Muscle layer of colon (tissue), 2 donors: ENCODE data around the gene UBE2A.

Experiments used
- H3K27ac ChIP-seq: one replicate; pipeline ENCODE4 v1.7.0; 2013; ENCODE audit warnings: low read depth, mild to moderate bottlenecking, low read length, moderate library complexity
- H3K27me3 ChIP-seq, 2 donors: one replicate each; pipeline ENCODE4 v1.7.0; 2013; ENCODE audit warnings: low read length in 2 of 2, mild to moderate bottlenecking in 2 of 2; ENCODE audit not compliant: insufficient read depth in 2 of 2, control insufficient read depth in 1 of 2
- H3K36me3 ChIP-seq: one replicate; pipeline ENCODE4 v1.7.0; 2013; ENCODE audit warnings: mild to moderate bottlenecking, low read length; ENCODE audit not compliant: insufficient read depth
- H3K4me1 ChIP-seq: one replicate; pipeline ENCODE4 v1.7.0; 2013; ENCODE audit warnings: mild to moderate bottlenecking, low read length; ENCODE audit not compliant: insufficient read depth
- H3K4me3 ChIP-seq, 2 donors: one replicate each; pipeline ENCODE4 v1.7.0; 2013; ENCODE audit warnings: low read length in 2 of 2, low read depth in 1 of 2, mild to moderate bottlenecking in 1 of 2, moderate library complexity in 1 of 2
- H3K9ac ChIP-seq: one replicate; pipeline ENCODE4 v1.7.0; 2013; ENCODE audit warnings: low read length
- H3K9me3 ChIP-seq: one replicate; pipeline ENCODE4 v1.7.0; 2013; ENCODE audit warnings: mild to moderate bottlenecking, low read length
- donor health status: abdominal sarcoma.
- donor health status: Adenocarcinoma of cecum.

UBE2A gene

DNA sequence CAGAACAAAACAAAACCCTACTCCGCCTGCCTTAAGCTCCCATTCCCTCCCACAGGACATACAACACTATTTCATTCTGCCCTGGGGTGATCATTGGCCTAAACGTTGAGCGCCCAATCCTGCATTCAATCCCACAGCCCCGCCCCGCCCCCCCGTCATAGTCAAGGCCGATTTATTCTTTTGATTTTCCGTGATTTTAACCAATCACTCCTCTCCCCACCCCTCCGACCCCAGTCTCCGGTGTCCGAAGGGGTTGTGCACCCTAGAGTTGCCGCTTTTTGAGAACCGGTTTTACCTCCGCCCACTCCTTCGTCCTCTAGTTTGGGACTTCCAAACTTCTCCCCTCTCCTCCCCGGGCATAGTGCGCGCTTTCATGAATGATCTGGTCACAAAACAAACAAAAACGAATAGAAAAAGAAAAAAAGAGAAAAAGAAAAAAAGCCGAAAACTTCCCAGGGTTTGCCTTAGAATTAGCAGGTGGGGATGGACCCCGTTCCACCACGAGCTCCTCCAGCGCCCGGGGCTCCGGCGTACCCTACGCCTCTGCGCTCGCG lies 446 bp upstream of the UBE2A start:
- Histone ChIP-seq H3K27me3 (no peaks in the 10 kb centered on the region), H3K27ac (peak overlapping the region; percentile 76), H3K4me1 (peaks cover 10% of the 10 kb centered on the region), H3K9ac (no peak overlapping the region), H3K36me3 (no peaks in the 10 kb centered on the region), H3K9me3 (no peaks in the 10 kb centered on the region), H3K4me3 (peak overlapping the region; percentile 32 to 58)

DNA sequence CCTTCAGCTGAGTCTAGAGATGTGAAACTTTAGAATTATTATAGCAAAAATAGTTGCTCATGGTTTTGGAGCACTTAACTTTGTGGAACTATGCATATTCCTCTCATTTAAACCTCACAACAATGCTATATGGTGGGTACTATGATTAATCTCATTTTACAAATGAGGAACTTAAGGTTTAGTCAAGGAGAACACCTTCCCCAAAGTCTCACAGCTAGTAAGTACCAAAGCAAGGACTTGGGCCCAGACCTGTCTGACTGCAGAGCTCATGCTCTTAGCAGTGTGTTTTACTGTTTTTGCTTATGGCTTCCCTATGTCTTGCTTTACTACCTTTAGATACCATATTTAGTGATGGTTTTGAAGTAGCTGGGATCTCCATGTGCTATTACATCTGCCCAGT lies 5.1 kb downstream of the UBE2A start:
- Histone ChIP-seq H3K4me1 (peaks cover 3% of the 10 kb centered on the region), H3K9ac (no peak overlapping the region), H3K27ac (no peak overlapping the region), H3K36me3 (no peaks in the 10 kb centered on the region), H3K9me3 (no peaks in the 10 kb centered on the region), H3K4me3 (no peak overlapping the region), H3K27me3 (no peaks in the 10 kb centered on the region)

DNA sequence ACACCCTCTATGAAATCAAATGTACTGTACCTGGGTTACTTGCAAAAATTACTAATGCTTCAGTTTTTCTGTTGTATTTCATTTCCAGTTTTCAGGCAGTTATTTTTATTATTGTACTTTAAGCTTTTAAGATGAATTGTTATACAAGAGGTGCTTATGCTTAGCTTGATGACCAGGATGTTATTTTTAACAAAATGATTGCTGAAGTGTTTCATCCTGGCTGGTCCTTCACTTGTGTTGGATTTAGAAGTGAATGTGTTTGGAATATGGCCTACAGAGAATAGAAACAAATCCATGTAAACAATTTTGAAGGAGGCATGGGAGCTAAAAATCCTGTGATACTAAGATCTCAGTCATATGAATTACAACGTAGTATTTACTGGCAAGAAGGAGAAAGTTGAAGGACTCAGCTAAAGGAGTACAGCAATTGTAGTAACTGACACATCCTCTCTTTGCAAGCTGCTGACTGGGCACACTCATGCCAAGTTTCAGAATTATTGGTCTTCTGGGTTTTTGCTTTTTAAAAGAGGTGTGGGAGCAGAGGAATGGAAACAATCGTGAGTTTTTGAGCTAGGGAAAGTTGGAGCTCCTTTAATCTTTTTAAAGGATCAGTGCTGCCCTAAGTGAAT lies 9.2 kb downstream of the UBE2A start:
- Histone ChIP-seq H3K4me3 (no peak overlapping the region), H3K9ac (no peak overlapping the region), H3K4me1 (no peaks in the 10 kb centered on the region), H3K27ac (no peak overlapping the region), H3K27me3 (no peaks in the 10 kb centered on the region), H3K9me3 (no peaks in the 10 kb centered on the region), H3K36me3 (no peaks in the 10 kb centered on the region)

DNA sequence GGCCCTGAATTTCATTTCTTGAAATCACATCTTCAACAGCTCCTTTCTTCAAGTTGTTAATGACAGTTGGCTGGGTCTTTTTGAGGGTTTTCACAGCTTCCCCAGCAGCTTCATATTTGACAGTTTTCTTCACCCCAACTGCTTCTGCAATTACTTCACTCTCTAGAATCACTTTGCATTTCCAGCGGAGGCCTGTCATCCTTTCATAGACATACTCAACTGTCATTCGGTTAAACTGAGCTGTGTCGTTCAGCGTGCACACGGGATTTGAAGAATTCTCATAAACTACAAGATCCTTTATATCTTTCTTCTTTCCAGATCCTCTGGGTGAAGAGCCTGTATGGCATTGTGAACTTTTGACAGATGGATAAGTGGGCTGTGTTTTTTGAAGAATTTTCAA lies 15.4 kb downstream of the UBE2A start:
- no peak overlapping the region for H3K4me3 ChIP-seq
- no peaks in the 10 kb centered on the region for H3K9me3 ChIP-seq
- H3K4me1 ChIP-seq = no peaks in the 10 kb centered on the region

DNA sequence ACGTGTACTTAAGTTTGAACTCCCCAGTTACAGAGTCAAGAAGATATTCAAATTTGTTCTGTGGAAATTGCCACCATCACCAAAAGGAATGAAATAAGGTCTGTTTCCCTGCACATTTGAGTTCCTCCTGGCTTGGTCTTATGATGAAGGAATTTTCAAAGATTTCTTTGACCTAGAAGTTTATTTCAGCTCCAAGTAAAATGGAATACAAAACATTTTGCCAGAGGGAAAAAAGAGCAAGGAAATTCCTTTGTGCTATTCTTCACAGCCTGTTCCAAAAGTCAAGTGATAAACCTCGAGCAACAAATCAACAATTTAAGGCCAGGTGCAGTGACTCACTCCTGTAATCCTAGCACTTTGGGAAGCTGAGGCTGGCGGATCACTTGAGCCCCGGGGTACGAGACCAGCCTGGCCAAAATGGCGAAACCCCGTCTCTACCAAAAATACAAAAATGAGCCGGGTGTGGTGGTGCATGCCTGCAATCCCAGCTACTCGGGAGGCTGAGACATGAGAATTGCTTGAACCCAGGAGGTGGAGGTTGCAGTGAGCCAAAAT lies 28.4 kb downstream of the UBE2A start:
- Histone ChIP-seq H3K27me3 (no peaks in the 10 kb centered on the region), H3K9ac (no peak overlapping the region), H3K9me3 (no peaks in the 10 kb centered on the region), H3K4me1 (no peaks in the 10 kb centered on the region), H3K27ac (no peak overlapping the region), H3K4me3 (no peak overlapping the region), H3K36me3 (no peaks in the 10 kb centered on the region)

More for the DNA sequence above, 15.4 kb downstream of the UBE2A start:
- H3K27me3 ChIP-seq = no peaks in the 10 kb centered on the region
- no peak overlapping the region for H3K9ac ChIP-seq
- no peak overlapping the region for H3K27ac ChIP-seq
- H3K36me3 ChIP-seq = peaks cover 4% of the 10 kb centered on the region

DNA sequence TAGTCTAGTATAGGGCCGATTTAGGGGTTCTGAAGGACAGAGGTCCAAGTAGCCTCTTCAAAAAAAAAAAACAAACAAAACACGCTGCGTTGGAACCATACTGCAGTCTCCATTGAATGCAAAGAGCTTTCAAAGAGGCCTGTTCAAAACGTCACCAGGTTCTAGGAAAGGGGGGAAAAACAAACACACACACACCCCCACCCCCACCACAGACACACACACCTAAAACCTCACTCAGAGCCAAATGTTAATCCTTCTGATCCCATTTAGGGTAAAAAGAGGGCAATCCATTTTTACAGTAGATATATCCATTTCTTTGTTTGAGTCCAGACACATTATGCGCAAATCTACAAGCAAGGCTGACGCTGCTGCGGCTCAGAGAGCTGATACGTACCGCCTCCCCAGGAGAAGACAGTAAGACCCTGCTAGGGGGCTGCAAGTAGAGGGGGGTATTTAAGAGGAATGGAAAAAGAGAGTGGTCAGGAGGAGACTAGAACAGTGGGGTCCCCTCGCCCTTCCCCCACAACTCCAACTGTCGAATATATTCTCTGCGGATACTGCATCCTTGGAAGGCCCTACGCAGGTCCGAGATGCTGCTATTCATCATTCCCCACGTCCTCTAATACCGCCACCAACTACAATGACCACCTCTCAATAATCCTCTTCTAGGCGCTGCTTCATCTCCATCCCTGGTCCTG lies 30.6 kb downstream of the UBE2A start:
- H3K9me3 ChIP-seq = no peaks in the 10 kb centered on the region
- peak overlapping the region; percentile 64 to 68 for H3K4me3 ChIP-seq
- peak overlapping the region; percentile 50 for H3K9ac ChIP-seq
- H3K27ac ChIP-seq = peak overlapping the region; percentile 44
- H3K36me3 ChIP-seq = no peaks in the 10 kb centered on the region
- H3K27me3 ChIP-seq = no peaks in the 10 kb centered on the region
- no peaks in the 10 kb centered on the region for H3K4me1 ChIP-seq

DNA sequence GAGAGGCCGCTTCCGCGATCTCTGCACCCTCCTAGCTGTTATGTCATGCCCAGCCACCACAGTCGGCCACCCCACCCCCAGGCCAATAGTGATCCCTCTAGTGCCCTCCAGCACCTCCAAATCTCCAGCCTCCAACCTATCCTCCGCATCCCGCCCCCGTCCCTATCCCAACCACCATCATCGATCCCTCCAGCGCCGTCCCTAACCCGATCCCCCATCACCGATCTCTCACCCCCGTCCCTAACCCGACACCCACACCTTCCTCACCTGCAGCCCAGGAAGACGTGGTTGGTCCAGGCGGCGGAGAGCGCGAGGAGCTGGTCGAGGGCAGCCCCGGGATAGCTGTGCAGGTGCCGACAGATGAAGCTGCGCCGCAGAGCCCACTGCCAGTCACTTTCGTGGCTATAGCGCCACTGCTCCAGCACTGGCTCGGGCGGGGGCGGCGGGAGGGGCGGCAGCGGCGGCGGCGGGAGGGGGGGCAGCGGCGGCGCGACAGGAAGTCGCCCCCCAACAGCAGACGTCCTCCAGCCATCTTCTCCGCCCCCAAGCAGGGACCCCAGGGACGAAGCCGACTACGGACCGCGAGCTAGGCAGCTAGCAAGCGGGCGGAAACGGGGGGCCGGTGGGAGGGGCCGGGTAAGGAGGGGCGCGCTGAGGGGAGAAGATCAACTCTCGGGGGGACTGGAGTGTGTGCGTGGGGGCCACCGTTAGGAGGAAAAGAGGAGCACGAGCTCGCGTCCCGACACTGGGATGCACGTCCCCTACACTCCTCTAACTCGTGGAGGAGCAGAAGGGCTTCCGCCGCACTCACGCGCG lies 31.3 kb downstream of the UBE2A start:
- Histone ChIP-seq H3K9me3 (no peaks in the 10 kb centered on the region), H3K4me1 (no peaks in the 10 kb centered on the region), H3K9ac (peak overlapping the region; percentile 70), H3K36me3 (no peaks in the 10 kb centered on the region), H3K27ac (peak overlapping the region; percentile 76), H3K4me3 (peak overlapping the region; percentile 64 to 76), H3K27me3 (no peaks in the 10 kb centered on the region)

DNA sequence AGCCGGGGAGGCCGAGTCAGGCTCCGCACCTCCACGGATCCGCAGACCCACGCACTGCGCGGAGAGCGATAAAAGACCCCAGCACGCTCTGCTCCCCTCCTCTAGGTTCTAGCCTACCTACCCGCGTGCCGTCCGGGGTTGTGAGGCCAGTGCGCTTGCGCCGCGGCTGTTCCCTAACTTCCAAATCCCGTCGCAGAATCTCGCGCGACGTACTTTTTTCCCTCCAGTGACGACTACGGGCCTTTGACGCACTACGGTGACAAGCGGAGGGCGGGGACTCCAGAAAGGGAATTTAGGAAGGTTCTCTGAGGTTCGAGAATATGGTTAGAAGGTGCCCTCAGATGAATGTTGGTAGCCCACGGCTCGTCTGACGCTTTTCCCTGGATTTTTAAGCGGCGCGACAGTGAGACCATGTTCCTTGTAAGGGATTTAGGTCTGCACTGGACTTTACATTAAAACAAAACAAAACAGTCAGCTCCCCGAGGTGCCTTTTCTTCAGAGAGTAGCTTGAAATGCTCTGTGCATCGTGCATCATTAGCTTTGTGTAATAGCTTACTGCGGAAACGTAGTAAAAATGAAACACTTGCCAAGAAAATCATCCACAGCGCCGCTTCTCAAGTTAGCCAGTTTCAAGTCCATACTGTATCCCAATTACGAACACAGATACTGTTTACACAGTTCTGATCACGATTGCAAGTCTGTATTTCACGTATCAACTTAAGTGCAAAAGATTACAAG lies 32.1 kb downstream of the UBE2A start, which contains the start of gene NKRF:
TSS of gene NKRF (minus strand) at position 145 of the 738 bp plus-strand sequence.
- H3K27ac ChIP-seq = peak within 1 kb of the TSS; percentile 76
- H3K27me3 ChIP-seq = no peaks in the 10 kb centered on the region
- no peaks in the 10 kb centered on the region for H3K4me1 ChIP-seq
- H3K36me3 ChIP-seq = no peaks in the 10 kb centered on the region
- peak within 1 kb of the TSS; percentile 70 for H3K9ac ChIP-seq
- peak within 1 kb of the TSS; percentile 64 to 76 for H3K4me3 ChIP-seq
- no peaks in the 10 kb centered on the region for H3K9me3 ChIP-seq

DNA sequence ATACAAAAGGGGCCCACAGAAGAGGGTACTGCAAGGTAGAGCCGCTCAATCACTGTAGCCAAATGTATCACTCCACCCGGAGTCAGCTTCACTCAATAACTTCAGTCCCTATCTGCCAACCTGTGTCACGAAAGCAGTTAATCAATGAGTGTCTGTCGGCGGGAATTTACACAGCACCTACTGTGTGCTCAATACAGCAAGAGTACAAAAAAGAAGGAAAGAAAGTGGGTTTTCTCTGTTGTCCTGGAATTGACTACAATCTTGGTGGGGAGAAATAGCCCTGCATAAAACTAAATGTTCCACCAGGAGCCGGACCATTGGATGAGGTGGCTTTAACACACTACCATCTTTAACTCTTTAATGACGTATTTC lies 32.6 kb downstream of the UBE2A start:
- peak overlapping the region in 1 of 2 donors; percentile 76 for H3K4me3 ChIP-seq
- no peaks in the 10 kb centered on the region for H3K27me3 ChIP-seq
- H3K36me3 ChIP-seq = no peaks in the 10 kb centered on the region
- H3K9me3 ChIP-seq = no peaks in the 10 kb centered on the region
- peak overlapping the region; percentile 70 for H3K9ac ChIP-seq
- no peaks in the 10 kb centered on the region for H3K4me1 ChIP-seq
- H3K27ac ChIP-seq = peak overlapping the region; percentile 12

DNA sequence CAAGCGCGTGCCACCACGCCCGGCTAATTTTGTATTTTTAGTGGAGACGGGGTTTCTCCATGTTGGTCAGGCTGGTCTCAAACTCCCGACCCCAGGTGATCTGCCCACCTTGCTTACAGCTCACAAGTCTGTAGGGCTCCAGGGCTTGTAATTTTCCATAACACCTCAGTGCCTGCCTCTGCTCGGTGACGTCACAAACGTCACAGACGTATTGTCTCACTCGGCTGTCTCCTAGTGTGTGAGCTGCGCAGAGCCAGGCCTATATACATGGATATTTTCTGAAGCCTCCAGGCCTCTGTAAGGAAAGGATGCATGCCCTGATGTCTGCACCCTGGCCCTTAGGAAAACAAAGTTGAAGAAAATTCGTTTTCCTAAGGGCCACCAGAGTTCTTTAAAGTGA lies 40.4 kb downstream of the UBE2A start:
- H3K36me3 ChIP-seq = no peaks in the 10 kb centered on the region
- H3K4me1 ChIP-seq = no peaks in the 10 kb centered on the region
- H3K27ac ChIP-seq = no peak overlapping the region
- H3K4me3 ChIP-seq = no peak overlapping the region
- H3K9me3 ChIP-seq = no peaks in the 10 kb centered on the region
- no peak overlapping the region for H3K9ac ChIP-seq
- H3K27me3 ChIP-seq = no peaks in the 10 kb centered on the region
